Activated CD4-positive, alpha-beta T cell treated with anti-CD3 and anti-CD28 coated beads for 4 hours (primary cell): ENCODE results near the gene PPP2R5E.
"Not testable (repeated sequence)": the region's sequence is repeated elsewhere in the genome, so short reads cannot be mapped to it uniquely, and the experiment has no call there.

Source experiments
- DNase-seq, 2 donors: peaks; one replicate each; pipeline ENCODE4 v3.0.0-alpha.2; 2020

PPP2R5E gene

DNA sequence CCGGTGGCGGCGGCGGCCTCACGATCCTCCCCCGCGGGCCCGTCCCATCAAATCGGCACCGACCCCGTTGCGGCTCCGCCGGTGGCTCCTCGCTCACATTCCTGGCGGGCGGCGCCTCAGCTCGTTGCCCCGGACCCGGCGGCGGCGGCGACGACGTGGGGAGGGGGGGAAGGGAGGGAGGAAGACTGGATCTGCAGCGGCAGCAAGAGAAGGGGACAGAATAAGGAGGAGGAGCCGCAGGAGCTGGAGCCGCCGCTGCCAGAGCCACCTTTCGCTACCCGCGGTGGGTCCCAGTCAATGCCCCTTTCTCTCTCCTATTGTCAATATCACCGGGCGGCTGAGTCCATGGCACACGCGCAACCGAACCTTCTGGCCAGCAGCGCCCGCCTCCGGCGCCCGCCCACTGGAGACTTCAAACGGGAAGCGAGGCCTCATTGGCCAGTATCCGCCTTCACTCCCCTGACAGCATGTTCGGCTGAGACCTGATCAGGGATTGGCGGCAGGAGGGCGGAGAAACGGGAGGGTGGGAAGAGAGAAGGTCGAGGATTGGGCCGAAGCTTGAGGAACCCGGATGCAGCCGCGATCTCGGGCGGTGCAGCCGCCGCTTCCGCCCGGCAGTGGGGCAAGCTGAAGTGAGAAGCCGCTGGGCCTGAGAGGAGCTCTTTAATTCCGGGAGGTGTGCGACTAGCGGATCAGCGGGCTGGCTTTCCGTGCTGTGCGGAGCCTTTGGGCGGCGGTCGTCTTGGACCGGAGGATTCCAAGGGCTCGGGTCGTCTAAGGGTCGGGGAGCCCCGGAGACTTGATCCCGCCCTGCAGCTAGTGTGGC lies at the start of gene PPP2R5E:
TSS of gene PPP2R5E (minus strand) at position 378 of the 826 bp plus-strand sequence. CDS start 3,692 bp downstream, outside the sequence.
- DNase-seq = peak; percentile 96

DNA sequence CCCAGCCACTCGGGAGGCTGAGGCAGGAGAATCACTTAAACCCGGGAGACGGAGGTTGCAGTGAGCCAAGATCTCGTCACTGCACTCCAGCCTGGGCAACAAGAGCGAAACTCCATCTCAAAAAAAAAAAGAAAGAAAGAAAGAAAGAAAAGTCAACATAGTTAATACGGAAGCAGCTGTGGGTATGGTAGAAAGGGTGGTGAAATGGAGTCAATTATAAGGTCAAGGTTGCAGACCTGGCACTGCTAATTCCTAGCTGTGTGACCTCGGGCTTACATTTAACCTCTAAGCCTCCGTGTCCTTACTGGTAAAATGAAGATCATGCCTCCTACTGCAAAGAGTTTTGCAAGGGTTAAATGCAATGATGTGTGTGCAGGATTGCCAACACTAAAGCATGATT lies 39.9 kb upstream of the PPP2R5E start:
- DNase-seq = not testable (repeated sequence)

DNA sequence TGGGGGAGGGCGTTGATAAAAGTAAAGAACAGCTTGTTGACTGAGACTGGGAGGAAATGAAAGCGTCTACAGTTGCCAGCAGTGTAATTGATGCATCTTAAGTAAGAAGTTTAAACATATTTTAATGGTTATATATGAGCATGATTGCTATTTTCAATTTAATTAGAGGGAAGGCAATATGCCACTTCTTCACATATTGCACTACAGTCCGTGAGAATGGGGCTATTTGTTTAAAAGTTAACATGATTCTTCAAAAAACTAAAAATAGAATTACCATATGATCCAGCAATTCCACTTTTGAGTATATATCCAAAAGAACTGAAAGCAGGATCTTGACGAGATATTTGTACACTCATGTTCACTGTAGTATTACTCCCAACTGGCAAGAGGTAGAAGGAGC lies 38.3 kb upstream of the PPP2R5E start:
- no peak for DNase-seq

DNA sequence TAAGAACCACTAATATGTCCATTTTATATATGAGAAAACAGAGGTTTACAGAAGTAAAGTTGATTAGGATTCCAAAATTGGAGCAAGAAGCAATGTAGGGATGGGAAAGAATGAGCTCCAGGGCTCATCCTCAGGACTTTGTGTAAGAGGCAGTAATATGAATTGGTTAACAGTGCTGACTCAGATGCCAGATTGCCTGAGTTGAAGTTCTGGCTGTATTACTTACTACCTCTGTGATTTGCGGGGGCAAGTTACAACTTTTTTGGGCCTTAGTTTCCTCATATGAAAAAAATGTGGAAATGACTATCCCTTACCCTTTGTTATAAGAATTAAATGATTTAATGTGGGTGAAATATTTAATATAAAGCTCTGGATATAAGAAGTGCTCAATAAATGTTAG lies 35.1 kb upstream of the PPP2R5E start:
- DNase-seq = no peak

DNA sequence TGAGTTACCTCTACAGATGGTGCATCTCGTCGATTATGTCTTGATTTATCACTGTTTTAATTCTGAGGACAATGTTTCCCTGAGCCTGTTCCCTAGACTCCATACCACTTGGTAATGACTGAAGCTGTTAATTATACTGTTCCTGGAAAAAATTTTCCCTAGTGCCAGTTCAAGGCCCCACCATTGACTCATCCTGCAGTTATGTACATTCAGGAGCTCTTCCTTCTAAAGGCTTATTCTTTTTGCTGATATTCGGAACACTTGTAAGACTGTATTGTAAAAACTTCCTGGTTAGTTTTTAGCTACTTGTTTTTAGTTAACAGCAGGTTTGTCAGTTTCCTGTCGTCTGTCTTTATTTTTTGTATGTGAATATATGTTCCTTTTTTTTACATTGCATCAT lies 30.4 kb upstream of the PPP2R5E start:
- no peak for DNase-seq

DNA sequence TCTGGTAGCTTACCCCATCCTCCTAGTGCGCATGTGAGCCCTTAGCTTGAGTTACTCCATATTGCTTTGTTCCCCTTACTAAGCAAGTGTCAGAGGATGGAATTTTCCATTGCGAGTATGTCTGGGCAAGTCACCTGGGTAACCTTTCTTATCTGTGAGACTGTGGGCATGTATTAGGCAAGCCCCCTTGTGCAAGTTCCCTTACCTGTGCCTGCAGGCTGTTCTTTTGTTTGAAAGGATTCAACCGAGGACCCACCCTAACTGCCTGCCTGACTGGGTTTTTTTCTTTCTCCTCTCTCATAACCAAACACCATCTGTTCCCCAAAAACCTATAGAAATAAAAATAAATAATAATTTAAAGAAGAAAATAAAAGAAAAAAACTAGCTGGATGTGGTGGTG lies 22.3 kb upstream of the PPP2R5E start:
- no peak for DNase-seq

DNA sequence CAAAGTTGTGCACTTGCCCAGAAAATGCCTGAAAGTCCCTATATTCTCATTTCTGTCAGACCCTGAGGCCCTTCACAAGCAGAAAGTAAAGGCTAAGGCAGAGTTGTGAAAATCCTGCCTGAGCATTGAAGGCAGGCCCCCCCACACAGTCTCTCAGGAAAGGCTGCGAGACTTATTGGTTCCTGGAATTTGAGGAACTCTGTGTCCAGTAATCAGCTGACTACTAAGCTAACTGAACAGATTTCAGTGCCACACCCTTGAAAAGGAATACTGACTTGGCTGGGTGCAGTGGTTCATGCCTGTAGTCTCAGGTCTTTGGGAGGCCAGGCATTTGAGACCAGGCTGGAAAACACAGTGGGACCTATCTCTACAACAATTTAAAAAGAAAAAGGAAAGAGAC lies 21.1 kb upstream of the PPP2R5E start:
- DNase-seq = no peak

DNA sequence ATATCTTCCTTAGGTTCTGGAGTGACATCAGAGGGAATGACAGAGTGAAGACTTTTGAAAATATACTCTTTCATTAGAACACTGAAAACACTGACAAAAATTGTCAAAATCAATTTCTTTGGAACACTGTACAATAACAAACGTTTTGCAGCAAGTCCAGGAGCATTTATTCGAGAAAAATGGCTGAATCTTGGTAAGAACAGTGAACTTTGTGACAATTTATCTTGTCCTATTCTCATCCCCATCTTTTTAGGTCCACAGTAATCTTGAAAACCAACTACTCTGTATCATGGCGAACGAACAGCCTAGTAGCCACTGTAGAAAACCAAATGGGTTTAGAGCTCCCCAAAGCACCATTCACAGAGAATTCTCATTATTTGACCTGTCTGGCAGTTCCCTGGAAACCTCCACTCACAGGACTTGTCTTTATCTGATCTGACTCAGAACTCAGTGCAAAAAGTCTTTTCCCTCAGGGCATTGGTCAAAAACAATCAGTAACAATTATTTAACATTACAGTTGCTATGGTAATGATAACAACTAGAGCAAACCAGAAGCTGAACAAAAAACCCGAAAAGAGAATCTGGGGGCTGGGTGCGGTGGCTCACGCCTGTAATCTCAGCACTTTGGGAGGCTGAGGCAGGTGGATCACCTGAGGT lies 20.3 kb upstream of the PPP2R5E start:
- no peak for DNase-seq

DNA sequence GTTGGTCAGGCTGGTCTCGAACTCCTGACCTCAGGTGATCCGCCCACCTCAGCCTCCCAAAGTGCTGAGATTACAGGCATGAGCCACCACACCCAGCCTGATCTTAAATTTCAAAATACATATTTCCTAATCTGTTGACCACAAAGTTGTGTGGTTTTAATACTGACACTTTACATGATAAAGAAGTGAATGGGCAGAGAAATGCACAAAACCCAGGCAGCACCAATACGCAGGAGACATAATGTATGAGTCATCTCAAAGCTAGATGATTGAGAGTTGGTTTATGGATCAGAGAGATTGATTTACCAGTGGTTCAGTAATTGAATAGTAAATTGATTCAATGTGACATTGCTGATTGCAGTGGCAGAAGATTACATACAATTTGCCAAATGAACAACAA lies 19.2 kb upstream of the PPP2R5E start:
- DNase-seq = no peak

DNA sequence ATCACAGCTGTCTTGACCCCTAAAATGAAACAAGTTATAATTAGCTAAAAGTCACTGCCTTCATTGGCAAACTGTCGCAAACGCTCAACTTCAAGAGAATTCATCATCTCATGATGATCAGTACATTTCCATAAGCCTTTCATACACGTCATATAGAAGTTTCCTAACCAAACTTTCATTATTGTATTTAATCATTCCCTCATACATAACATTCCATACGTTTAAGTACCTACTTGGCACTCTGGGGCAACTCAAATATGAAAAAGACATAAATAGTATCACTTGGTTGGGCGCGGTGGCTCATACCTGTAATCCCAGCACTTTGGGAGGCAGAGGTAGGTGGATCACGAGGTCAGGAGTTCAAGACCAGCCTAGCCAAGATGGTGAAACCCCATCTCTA lies 12.4 kb upstream of the PPP2R5E start:
- DNase-seq = no peak

DNA sequence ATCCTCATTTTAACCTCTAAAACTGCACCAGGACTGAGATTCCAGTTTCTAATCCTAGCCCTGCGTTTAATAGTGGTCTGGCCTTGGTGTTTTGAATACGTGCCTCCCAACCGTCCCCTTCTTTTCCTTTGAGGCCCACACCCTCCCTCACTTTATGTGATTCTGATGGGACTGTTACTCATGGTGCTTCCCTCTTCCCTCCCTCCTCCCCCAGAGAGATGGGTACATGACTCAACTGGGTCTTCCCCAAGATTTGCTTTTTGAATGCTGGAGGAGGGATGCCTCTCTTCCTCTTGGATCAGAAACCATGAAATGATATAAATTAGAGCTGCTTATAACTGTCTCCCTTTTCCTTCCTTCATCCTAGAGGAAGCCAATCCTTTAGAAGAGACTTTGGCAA lies 8.2 kb upstream of the PPP2R5E start:
- no peak for DNase-seq

DNA sequence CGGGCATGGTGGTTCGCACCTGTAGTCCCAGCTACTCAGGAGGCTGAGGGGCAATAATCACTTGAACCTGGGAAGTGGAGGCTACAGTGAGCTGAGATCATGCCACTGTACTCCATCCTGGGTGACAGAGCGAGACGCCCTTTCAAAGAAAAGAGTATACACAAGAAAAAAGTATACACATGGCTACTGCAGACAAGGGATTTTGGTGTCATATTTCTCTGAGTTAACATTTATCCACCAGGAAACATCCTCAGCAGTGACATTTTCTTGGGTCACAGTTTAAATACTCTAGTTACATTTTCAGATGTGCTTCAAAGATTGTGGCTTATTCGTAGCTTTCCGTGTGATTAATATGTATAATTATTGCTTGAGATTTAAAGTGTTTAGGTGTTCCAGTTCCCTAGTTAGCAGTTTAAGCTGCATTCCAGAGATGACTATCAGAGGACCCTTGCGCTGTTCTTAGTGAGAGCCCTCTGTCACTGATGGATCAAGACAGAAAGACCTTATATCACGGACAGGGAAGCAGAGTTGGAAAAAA lies 4.7 kb upstream of the PPP2R5E start:
- DNase-seq = no peak

DNA sequence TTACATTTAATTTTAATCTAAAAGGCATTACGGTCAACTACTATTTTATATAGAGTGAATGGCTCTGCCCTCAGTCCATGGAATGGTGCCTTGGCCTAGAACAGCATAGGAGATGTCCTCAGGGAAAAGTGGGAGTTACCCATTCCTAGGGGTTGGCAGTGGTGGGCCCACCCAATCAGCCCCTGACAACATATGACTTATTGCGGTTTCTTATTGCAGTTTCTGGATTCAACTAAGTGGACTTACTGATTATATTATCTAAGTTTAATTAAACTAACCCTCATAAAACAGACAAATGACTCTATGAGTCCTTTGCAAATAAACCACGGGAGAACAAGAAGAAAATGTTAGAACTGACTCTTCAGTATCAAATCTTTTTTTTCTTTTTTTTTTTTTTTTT lies 2.3 kb upstream of the PPP2R5E start:
- no peak for DNase-seq

DNA sequence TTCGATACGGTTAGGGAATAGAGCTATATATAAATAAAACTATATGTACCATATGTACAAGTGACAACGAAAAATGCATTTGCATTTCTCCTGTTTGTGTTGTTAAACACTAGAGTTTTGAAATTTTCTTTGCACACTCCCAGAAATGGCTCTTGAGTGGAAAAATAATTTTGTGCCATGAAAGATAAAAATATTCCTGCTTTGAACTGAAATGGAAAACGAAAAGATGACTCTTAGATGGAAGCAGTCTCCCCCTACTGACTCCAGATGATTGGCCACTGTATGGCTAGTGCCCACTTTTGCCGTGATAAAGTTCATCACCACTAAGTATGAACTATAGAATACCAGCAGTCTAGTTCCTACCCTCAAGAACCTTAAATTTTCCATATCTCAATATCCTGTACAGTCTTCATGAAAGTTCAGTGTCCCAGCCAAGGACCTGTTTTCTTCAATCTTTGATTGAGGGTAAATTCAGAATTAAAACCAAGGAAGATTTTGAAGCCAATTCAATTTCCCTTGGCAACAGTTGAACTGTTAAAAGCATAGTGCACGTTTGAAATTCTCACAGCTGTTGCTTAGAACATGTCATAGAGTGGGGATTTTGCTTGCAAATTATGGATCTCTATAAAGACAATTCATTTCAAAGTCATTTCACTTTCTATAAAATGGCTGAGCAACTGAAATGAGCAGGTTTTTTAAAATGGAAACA lies 1.6 kb upstream of the PPP2R5E start:
- no peak for DNase-seq

DNA sequence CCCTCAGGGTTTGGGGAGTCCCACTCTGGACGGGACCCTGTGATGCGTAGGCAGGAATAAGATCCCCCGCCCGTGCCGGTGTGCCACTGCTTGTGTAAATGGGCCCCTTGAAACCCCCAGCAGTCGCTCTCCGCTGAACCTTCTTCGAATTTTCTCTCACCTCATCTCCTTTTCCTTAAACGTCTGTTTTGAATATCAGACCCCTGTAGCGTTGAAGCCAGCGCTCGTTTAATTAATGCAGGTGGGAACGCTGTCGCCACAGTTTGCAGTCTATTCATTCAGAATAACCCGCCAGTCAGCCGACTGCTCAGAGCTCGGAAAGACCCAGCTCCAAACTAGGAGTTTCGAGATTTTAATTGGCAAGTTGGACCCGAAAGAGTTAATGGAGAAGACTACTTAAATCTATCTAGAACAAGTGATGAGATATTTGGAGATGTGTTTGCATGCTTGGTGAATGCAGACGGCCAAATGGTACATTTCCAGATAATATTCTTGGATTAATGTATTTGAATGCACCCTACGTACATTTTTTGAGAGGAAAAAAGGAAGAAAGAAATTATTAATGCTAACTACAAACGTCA lies 739 bp upstream of the PPP2R5E start:
- no peak for DNase-seq

DNA sequence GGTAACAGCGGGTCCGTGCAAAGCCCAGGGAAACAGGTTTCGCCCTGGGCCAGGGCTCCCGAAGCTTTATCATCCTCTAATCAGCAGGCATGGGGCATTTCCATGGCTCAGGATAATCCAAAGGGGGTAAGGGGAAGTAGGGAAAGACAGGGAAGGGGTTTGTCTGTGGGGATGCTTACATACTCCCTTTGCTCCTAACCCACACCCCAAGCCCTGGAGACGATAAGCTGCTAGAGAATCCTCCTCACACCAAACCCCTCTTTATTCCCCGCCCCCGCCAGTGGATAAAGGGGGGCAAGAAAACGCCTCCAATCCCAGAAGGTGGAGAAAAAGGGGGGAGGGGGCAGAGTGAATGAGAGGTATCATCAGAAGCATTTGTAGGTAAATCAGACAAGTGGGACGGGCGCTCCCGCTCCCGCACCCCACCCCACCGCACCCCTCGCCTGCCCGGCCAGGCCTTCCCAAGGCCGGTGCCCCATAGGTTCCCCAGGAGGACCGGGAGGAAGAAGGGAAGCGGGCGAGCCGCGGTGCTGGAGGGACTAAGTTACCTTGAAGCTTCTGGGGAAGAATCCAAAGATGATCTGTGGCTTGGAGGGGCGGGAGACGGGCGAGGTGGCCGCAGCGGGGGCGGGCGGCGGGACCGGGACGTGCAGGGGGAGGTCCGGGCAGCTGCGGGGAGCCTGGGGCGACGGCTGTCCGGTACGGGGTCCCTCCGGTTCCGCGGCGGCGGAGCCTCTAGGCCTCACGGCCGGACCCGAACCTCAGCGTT lies 762 bp downstream of the PPP2R5E start:
- peak; percentile 4 to 10 for DNase-seq

DNA sequence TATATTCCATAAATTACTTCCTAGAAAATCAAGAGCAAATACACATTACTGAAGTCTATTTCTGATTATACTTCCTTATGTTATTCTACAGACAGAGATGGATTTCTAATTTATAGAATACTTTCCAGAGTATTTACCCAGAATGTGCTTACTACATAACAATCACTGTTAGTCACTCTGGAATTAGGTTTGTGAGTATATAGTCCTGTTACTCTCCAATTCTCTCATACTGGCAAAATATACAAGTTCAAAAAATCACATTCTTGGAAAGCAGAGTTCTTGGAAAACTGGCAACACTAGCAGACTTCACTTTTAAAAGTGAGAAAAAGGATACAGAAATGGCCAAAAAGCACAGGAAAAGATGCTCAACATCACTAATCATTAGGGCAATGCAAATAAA lies 7.3 kb downstream of the PPP2R5E start:
- DNase-seq = no peak

DNA sequence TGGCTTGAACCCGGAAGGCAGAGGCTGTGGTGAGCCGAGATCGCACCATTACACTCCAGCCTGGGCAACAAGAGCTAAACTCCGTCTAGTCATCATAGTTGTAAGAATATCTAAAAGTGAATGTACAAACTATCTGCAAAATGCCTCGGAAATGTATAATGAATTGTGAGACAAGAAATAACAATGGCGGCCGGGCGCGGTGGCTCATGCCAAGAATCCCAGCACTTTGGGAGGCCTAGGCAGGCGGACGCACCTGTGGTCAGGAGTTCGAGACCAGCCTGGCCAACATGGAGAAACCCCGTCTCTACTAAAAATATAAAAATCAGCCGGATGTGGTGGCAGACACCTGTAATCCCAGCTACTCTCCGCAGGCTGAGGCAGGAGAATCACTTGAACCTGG lies 9.7 kb downstream of the PPP2R5E start:
- DNase-seq = no peak

DNA sequence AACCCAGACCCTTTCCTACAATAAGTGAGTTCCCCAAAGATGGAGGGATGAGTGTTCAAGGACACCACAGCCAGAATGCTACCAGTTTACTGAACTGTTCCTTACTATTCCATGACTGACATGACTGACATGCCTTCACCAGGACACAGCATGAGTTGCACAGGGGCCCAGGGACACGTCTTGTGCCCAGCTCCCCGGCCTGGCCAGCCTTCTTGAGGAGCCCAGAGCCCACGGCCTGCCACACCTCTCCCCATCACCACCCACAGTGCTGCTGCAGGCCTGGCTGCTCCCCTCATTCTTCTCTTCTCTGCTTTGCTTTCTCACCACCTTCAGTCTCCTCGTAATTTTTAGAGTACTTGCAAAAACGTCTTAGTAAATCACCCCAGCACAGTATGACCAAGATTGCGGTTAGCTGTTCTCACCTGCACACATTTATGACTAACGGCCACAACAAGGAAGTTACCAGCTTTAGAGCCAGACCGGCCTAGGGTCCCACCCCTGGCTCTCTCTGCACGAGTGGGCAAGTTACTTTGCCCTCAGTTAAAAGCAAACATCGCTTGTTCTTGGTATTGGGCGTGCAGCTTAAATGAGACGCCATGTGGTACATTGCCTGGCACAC lies 18.5 kb downstream of the PPP2R5E start:
- no peak for DNase-seq

DNA sequence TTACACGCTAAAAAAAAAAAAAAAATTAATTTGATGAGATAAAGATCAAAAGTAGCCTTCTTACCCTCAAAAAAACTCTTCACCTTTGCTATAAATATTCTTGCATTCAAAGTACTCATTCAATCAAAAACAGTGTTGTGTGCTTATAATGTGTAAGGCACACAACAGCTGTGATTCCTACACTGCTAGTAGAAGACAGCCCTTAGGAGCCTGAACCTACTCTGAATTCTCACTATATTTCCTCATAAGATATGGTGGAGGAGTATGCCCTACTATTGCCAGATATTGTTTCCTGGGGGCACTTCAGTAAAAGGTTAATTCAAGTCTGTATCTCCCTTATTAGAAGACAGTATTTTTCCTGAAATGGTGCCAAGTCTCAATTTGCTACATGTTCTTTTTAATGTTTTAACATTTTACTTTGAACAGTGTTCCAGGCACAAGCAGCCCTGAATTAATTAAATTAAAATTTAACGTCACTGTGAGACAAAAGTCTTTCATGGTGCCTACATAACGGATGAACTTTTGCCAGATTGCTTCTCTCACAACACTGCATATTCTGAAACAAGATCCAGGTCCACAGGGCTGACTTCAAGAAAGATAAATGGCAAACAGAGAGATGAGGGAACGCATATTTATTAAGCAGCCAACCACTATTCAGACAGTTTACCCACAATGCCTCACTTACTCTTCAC lies 19.3 kb downstream of the PPP2R5E start:
- DNase-seq = no peak

DNA sequence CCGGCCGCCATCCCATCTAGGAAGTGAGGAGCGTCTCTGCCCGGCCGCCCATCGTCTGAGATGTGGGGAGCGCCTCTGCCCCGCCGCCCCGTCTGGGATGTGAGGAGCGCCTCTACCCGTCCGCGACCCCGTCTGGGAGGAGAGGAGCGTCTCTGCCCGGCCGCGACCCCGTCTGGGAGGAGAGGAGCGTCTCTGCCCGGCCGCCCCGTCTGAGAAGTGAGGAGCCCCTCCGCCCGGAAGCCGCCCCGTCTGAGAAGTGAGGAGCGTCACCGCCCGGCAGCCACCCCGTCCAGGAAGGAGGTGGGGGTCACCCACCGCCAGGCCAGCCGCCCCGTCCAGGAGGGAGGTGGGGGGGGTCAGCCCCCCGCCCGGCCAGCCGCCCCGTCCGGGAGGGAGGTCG lies 20.7 kb downstream of the PPP2R5E start:
- DNase-seq = not testable (repeated sequence)
